Spleen (tissue), 11 donors: Measurements from ENCODE around the gene PMP22. TPM values are rescaled to one million over a fixed set of nuclear protein-coding genes. Genes with fewer than 3 reads are reported as not detected.

Experiments used
- DNase-seq: peaks from one replicate; pipeline ENCODE4 v3.0.0-alpha.2; 2020
- H3K27ac ChIP-seq, 8 donors: fragments of 200-600 bp; sonication (generic) in 7 of 8; 1 replicate in 4 of 8; 2 replicates in 4 of 8; pipeline versions ENCODE4 v1.5.0 to v1.8.0; 2016 to 2021; ENCODE audit warnings: inconsistent platforms in 4 of 8, mild to moderate bottlenecking in 4 of 8, moderate library complexity in 1 of 8
- H3K27me3 ChIP-seq, 7 donors: fragments of 200-600 bp; sonication (generic) in 6 of 7; replicated peaks in 1 of 7; 1 replicate in 4 of 7; 2 replicates in 3 of 7; pipeline versions ENCODE4 v1.5.0 to v1.8.0; 2016 to 2021; ENCODE audit warnings: inconsistent platforms in 3 of 7, mild to moderate bottlenecking in 1 of 7
- H3K36me3 ChIP-seq, 6 donors: fragments of 200-600 bp; sonication (generic) in 5 of 6; 1 replicate in 4 of 6; 2 replicates in 2 of 6; pipeline versions ENCODE4 v1.5.0 to v1.8.0; 2016 to 2021; ENCODE audit warnings: inconsistent platforms in 2 of 6
- H3K4me1 ChIP-seq, 6 donors: fragments of 200-600 bp; sonication (generic) in 5 of 6; 1 replicate in 3 of 6; 2 replicates in 3 of 6; pipeline versions ENCODE4 v1.5.0 to v1.8.0; 2016 to 2021; ENCODE audit warnings: inconsistent platforms in 3 of 6
- H3K4me3 ChIP-seq, 8 donors: fragments of 200-600 bp; sonication (generic) in 7 of 8; 1 replicate in 4 of 8; 2 replicates in 4 of 8; pipeline versions ENCODE4 v1.5.0 to v1.8.0; 2016 to 2021; ENCODE audit warnings: inconsistent platforms in 4 of 8, mild to moderate bottlenecking in 4 of 8, moderate library complexity in 2 of 8
- H3K9me3 ChIP-seq, 8 donors: fragments of 200-600 bp; sonication (generic) in 7 of 8; 1 replicate in 4 of 8; 2 replicates in 4 of 8; pipeline versions ENCODE4 v1.5.0 to v1.8.0; 2016 to 2021; ENCODE audit warnings: inconsistent platforms in 4 of 8
- CTCF ChIP-seq, 11 experiments: fragments of 200-600 bp in 7 of 11; fragments of 450-650 bp in 4 of 11; sonication (generic) in 4 of 11; IDR thresholded peaks in 8 of 11; conservative IDR thresholded peaks in 3 of 11; 1 replicate in 7 of 11; 2 replicates in 4 of 11; pipeline versions ENCODE4 v1.4.0 to v1.8.0; 2016 to 2021; ENCODE audit warnings: antibody characterized with exemption in 11 of 11, inconsistent platforms in 4 of 11, mild to moderate bottlenecking in 1 of 11
- POLR2A ChIP-seq, 3 donors: fragments of 450-650 bp; IDR thresholded peaks; one replicate each; pipeline ENCODE4 v1.5.1; 2017; ENCODE audit warnings: antibody characterized with exemption in 3 of 3, mild to moderate bottlenecking in 1 of 3
- POLR2AphosphoS5 ChIP-seq, 3 donors: sonication (generic); formaldehyde crosslinking; IDR thresholded peaks; one replicate each; pipeline ENCODE4 v1.5.1; 2017; ENCODE audit warnings: antibody characterized with exemption in 3 of 3
- WGBS, 5 donors: extraction: QIAGEN DNeasy Blood & Tissue Kit in 3 of 5; methylation state at CpG; one replicate each; pipeline versions ENCODE4 v1.1.5 to v1.1.7; 2013 to 2018; 5-methylcytosine and 5-hydroxymethylcytosine counted together
- intact Hi-C: fragments of 100-400 bp; cut with DNase I; formaldehyde crosslinking; loops from one replicate; pipeline ENCODE4 v1.15.0; 2023; ENCODE audit warnings: low total_unique reads
- polyA plus RNA-seq, 3 donors: library from polyadenylated mRNA; stranded (reverse); fragments of 200-250 nt; gene quantifications; one replicate each; pipeline ENCODE4 v1.2.1, GENCODE V29; 2013
- total RNA-seq, 7 donors: library from RNA; depleted of rRNA in 3 of 7; stranded (reverse); fragments of >200 nt in 3 of 7; fragmentation: NEBNext Ultra II Directional in 4 of 7; extraction: Animal tissue kit (Norgen Biotek cat#: 25700) in 4 of 7; gene quantifications; one replicate each; pipeline versions ENCODE4 v1.1.0 to v1.2.1, GENCODE V29; 2016 to 2021
- donor health status: healthy with polysubstance abuse.
- donor health status: DM: no; HTN: no; CAD: no; lungs with moderate emphysema.
- donor health status: DM: no; HTN: no; CAD: no.
- donor health status: Bipolar disorder and iron deficiency.
- donor health status: healthy.
- donor health status: DM: no; HTN: no; CAD: no.
- donor health status: DM: yes; HTN: yes; CAD: no.

Gene PMP22
- total and polyA plus RNA-seq, 10 donors = 9.5 to 40.0 (median 32.1) TPM

- no peak for DNase-seq
- Histone ChIP-seq H3K9me3 (no peaks in the 10 kb centered on the region), H3K27me3 (peaks cover 0 to 37% (median 2%) of the 10 kb centered on the region in 7 donors), H3K4me3 (no peak overlapping the region), H3K36me3 (no peaks in the 10 kb centered on the region), H3K27ac (no peak overlapping the region), H3K4me1 (peaks cover 0 to 8% (median 2%) of the 10 kb centered on the region in 6 donors)
- intact Hi-C loops = no loop called here
- TF ChIP-seq CTCF (IDR thresholded peaks at IDR 0.05 in 8 of 11, conservative IDR thresholded peaks at IDR 0.05 in 3 of 11) (no peak), POLR2AphosphoS5 (IDR thresholded peaks at IDR 0.05) (no peak), POLR2A (IDR thresholded peaks at IDR 0.05) (no peak)
- 18 to 60% (median 52%) methylated on average over 1 of the region's 1 CpG for WGBS, 5 donors
These were observed 3.3 kb upstream of the PMP22 start for GRCh38 chr17:15268461-15268860.

GRCh38 chr17:15267996-15268395, 2.9 kb upstream of the PMP22 start:
- 80 to 90% (median 84%) methylated on average over 3 of the region's 3 CpGs for WGBS, 5 donors
- Histone ChIP-seq H3K27me3 (peaks cover 0 to 41% (median 4%) of the 10 kb centered on the region in 7 donors), H3K27ac (no peak overlapping the region), H3K4me1 (peaks cover 0 to 12% (median 6%) of the 10 kb centered on the region in 6 donors), H3K36me3 (no peaks in the 10 kb centered on the region), H3K4me3 (no peak overlapping the region), H3K9me3 (no peaks in the 10 kb centered on the region)
- DNase-seq = no peak
- intact Hi-C loops = no loop called here
- TF ChIP-seq POLR2AphosphoS5 (IDR thresholded peaks at IDR 0.05) (no peak), POLR2A (IDR thresholded peaks at IDR 0.05) (no peak), CTCF (IDR thresholded peaks at IDR 0.05 in 8 of 11, conservative IDR thresholded peaks at IDR 0.05 in 3 of 11) (no peak)

- intact Hi-C loops = no loop called here
- H3K9me3 ChIP-seq = no peaks in the 10 kb centered on the region
- H3K36me3 ChIP-seq = no peaks in the 10 kb centered on the region
- peak; percentile 21 for DNase-seq
- H3K4me1 ChIP-seq = peaks cover 0 to 26% (median 21%) of the 10 kb centered on the region in 6 donors
- H3K27ac ChIP-seq = no peak overlapping the region
- TF ChIP-seq POLR2A (IDR thresholded peaks at IDR 0.05) (no peak), POLR2AphosphoS5 (IDR thresholded peaks at IDR 0.05) (no peak), CTCF (IDR thresholded peaks at IDR 0.05 in 8 of 11, conservative IDR thresholded peaks at IDR 0.05 in 3 of 11) (no peak)
- H3K4me3 ChIP-seq = no peak overlapping the region
- 84 to 93% (median 88%) methylated on average over 13 of the region's 13 CpGs for WGBS, 5 donors
- H3K27me3 ChIP-seq = peaks cover 0 to 56% (median 16%) of the 10 kb centered on the region in 7 donors
These were observed 1.4 kb upstream of the PMP22 start for GRCh38 chr17:15266325-15267125.

- TF ChIP-seq POLR2A (IDR thresholded peaks at IDR 0.05) (no peak), CTCF (IDR thresholded peaks at IDR 0.05 in 8 of 11, conservative IDR thresholded peaks at IDR 0.05 in 3 of 11) (no peak), POLR2AphosphoS5 (IDR thresholded peaks at IDR 0.05) (no peak)
- no peaks in the 10 kb centered on the region for H3K36me3 ChIP-seq
- intact Hi-C loops = no loop called here
- DNase-seq = peak; percentile 68
- 55 to 76% (median 69%) methylated on average over 2 of the region's 2 CpGs for WGBS, 5 donors
- peaks cover 0 to 76% (median 24%) of the 10 kb centered on the region in 7 donors for H3K27me3 ChIP-seq
- H3K4me3 ChIP-seq = no peak overlapping the region
- no peaks in the 10 kb centered on the region for H3K9me3 ChIP-seq
- no peak overlapping the region for H3K27ac ChIP-seq
- H3K4me1 ChIP-seq = peaks cover 7 to 46% (median 38%) of the 10 kb centered on the region in 6 donors
These were observed 584 bp downstream of the PMP22 start for GRCh38 chr17:15264542-15264941.
